ENCODE data around the gene GPM6B. TPM values are rescaled to one million over a fixed set of nuclear protein-coding genes. Genes with fewer than 3 reads are reported as not detected.

GPM6B gene, protein sequence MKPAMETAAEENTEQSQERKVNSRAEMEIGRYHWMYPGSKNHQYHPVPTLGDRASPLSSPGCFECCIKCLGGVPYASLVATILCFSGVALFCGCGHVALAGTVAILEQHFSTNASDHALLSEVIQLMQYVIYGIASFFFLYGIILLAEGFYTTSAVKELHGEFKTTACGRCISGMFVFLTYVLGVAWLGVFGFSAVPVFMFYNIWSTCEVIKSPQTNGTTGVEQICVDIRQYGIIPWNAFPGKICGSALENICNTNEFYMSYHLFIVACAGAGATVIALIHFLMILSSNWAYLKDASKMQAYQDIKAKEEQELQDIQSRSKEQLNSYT
- total RNA-seq, result 4.6 and 8.1 TPM in 2 replicates

DNA sequence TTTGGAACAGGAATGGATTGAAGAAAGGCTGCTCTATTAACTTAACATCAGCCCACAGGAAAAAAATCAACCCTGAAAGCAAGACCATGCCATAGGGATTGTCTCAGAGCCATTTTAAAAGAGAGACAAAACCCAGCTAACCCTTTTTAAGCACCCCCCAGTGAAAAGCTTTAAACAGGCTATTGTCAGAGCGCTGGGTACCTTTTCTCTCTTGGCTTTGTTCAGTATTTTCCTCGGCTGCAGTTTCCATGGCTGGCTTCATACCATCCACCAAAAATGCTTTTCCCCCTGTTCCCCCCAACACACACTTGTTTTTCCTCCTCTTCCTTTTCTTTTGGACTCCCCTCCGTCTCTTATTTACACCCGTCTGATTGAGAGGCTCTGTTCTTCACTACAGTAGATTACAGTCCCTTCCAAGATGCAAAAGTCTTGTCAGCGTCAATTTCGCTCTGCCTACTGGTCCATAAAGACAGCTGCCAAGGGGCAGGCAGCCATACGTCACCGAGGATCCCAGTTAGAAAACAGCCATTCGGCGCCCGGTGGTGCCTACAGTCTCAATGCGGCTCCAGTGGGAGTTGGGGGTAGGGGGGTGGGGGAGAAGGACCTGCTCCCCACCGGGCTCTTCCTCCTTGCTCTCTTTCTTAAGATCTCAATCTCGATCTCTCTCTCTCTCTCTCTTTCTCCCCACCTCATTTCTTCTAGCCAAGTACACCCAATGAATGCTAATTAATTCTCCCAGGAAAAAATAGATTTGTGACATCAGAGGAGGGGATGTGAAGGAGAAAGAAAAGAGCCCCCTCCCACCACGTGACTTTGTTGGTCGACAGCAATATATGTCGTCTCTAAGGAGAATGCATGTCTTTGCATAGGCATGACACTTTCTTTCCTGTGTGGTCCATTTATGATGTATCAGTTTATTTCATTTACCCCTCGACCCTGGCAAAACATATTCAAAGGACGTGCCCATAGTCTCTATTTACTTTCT lies at the start of gene GPM6B:
TSS of gene GPM6B (minus strand) at position 451 of the 985 bp plus-strand sequence. CDS start at position 262, 189 bp downstream.

DNA sequence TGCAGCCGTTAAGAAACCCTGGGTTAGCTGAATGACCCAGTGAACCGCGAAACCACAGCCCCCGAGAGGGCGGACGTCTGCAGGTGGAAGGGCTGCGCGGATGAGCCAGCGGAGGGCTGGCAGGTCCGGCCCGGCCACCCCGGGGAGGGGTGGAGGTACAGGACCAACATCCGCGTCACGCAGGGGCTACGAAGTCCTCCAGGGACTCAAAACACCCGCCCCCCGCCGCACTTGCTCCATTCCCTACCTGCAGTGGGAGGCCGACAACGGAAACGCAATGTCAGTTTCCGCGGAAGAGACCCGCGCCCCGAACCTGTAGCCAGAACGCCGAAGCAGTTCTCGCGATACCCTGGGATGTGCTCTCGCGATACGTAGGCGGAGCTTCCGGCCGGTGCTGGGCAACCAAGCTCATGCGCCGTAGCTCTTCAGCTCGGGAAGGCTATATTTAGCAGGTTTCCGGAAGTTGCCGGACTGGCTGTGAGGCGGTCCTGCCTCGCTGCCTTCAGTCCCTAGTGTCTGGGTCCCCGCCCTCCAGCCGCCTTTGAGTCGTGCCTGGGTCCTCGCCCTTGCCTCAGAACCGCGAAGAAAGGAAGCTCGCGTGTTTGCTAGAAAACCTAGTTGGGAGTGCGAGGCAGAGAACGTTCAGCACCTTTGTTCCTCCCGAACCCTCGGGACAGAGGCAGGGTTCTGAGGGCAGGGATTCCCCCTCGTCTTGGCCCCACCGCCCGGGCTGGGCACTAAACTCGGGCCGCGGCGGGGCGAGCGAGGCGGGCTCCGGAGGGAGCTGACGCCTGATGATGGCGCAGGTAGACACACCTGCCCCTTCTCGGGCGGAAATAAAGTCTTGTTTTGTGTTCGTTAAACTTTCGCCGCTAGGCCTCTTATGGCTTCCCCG lies 82.4 kb downstream of the GPM6B start, which contains the start of the genes OFD1 and TRAPPC2:
TSS of gene OFD1 (plus strand) at position 471 of the 895 bp plus-strand sequence. CDS start at position 795, 324 bp downstream.
TSS of gene TRAPPC2 (minus strand) at position 343 of the 895 bp plus-strand sequence. CDS start 14,657 bp downstream, outside the sequence.

Other genes with a start within 250 kb of the GPM6B start
- not detected in 2 replicates for gene EGFL6, start 247.5 kb downstream of the GPM6B start, total RNA-seq
- gene TCEANC, start 164.0 kb downstream of the GPM6B start, total RNA-seq, result 2.7 and 3.2 TPM in 2 replicates
- gene RAB9A, start 128.0 kb downstream of the GPM6B start, total RNA-seq, result 41.0 and 45.3 TPM in 2 replicates
- 18.6 and 19.6 TPM in 2 replicates for gene TRAPPC2, start 82.5 kb downstream of the GPM6B start, total RNA-seq
- gene OFD1, start 82.3 kb downstream of the GPM6B start, total RNA-seq, result 15.5 and 22.2 TPM in 2 replicates
- gene GEMIN8, start 212.8 kb upstream of the GPM6B start, total RNA-seq, result 18.0 TPM in 2 replicates